Panc1 (cell line): ENCODE measurements around the gene NUDT6. TPM values are rescaled to one million over a fixed set of nuclear protein-coding genes. Genes with fewer than 3 reads are reported as not detected.

Experiments
- ATAC-seq: fragments of 200-7000 bp; cut with Tn5 transposase; 2 replicates; pipeline ENCODE4 v1.9.1; 2020; ENCODE audit warnings: mild to moderate bottlenecking, moderate library complexity
- BruUV-seq: library from RNA; stranded (reverse); fragments of 400-500 nt; replicated peaks from 2 replicates; lab custom pipeline; 2021; lab: Mats Ljungman, UMichigan
- CTCF ChIA-PET: fragments of 300-600 bp; sonication (Branson Sonifier 250); formaldehyde crosslinking; loops from one replicate; lab custom pipeline; 2022; ENCODE audit warnings: antibody characterized with exemption; lab: Charles Lee
- POLR2A ChIA-PET: fragments of 300-600 bp; sonication (Branson Sonifier 250); formaldehyde crosslinking; loops from one replicate; lab custom pipeline; 2022; ENCODE audit warnings: antibody characterized with exemption; lab: Charles Lee
- DNase-seq: peaks from one replicate; pipeline ENCODE4 v3.0.0-alpha.2; 2010; ENCODE audit warnings: low read depth, low spot score
- H3K27ac ChIP-seq: 2 replicates; pipeline ENCODE4 v1.5.1; 2011; ENCODE audit warnings: mild to moderate bottlenecking, low read length, inconsistent platforms
- H3K27me3 ChIP-seq: fragments of 200-500 bp; sonication (Bioruptor generic); 2 replicates; pipeline ENCODE4 v1.6.0; 2014; ENCODE audit warnings: low read length, inconsistent platforms; ENCODE audit not compliant: control insufficient read depth, insufficient read depth
- H3K36me3 ChIP-seq: fragments of 200-500 bp; sonication (Bioruptor generic); 2 replicates; pipeline ENCODE4 v1.5.1; 2014; ENCODE audit warnings: inconsistent platforms, mild to moderate bottlenecking, low read length, moderate library complexity; ENCODE audit not compliant: control insufficient read depth, insufficient read depth
- H3K4me1 ChIP-seq: 2 replicates; pipeline ENCODE4 v1.5.1; 2011; ENCODE audit warnings: inconsistent platforms, mild to moderate bottlenecking, low read length, moderate library complexity; ENCODE audit not compliant: control insufficient read depth, insufficient read depth
- H3K4me3 ChIP-seq, 2 experiments: 2 replicates each; pipeline ENCODE4 v1.5.1; 2011 to 2012; ENCODE audit warnings: low read depth in 2 of 2, low read length in 2 of 2, mild to moderate bottlenecking in 2 of 2, inconsistent platforms in 1 of 2, moderate library complexity in 1 of 2
- H3K9me3 ChIP-seq: fragments of 200-500 bp; sonication (Bioruptor generic); 2 replicates; pipeline ENCODE4 v1.5.1; 2014; ENCODE audit warnings: low read depth, mild to moderate bottlenecking, inconsistent platforms, low read length, moderate library complexity; ENCODE audit not compliant: control insufficient read depth, insufficient read depth
- POLR2AphosphoS5 ChIP-seq: IDR thresholded peaks from 2 replicates; pipeline ENCODE4 v1.6.1; 2012; ENCODE audit warnings: mild to moderate bottlenecking, low read depth, low read length, moderate library complexity
- SIN3A ChIP-seq: IDR thresholded peaks from 2 replicates; pipeline ENCODE4 v1.6.1; 2012; ENCODE audit warnings: low read depth, mild to moderate bottlenecking, low read length, moderate library complexity, borderline replicate concordance; ENCODE audit not compliant: insufficient read depth
- TCF7L2 ChIP-seq: IDR thresholded peaks from 2 replicates; pipeline ENCODE4 v1.6.1; 2011; ENCODE audit warnings: mild to moderate bottlenecking, low read depth, low read length, inconsistent platforms
- in situ Hi-C: cut with HindIII; loops from 2 replicates; pipeline ENCODE4 v1.10.0; 2016; ENCODE audit warnings: low sequenced_read_pairs, low pct_unique_long_range_greater_than_20kb
- intact Hi-C: fragments of 100-400 bp; cut with micrococcal nuclease; formaldehyde crosslinking; loops from one replicate; pipeline ENCODE4 v1.10.0; 2022; ENCODE audit not compliant: unreplicated experiment
- total RNA-seq: library from RNA; stranded (reverse); gene quantifications from one replicate; pipeline ENCODE4 v1.2.1, GENCODE V29; 2021; ENCODE audit not compliant: unreplicated experiment
- TF ChIP-seq, protein P1 (sequence below): fragments of 450-650 bp; IDR thresholded peaks from 2 replicates; pipeline ENCODE4 v1.5.1; 2017; ENCODE audit warnings: mild to moderate bottlenecking
- TF ChIP-seq, protein P2 (sequence below), 2 experiments: IDR thresholded peaks; 2 replicates each; pipeline ENCODE4 v1.6.1; 2011 to 2012; ENCODE audit warnings: low read depth in 2 of 2, control low read depth in 1 of 2, low read length in 1 of 2, mild to moderate bottlenecking in 1 of 2, moderate library complexity in 1 of 2; ENCODE audit not compliant: insufficient read depth in 1 of 2

Gene NUDT6
- total RNA-seq, 1 experiment from 2014 or later = 7.5 TPM

- ATAC-seq (no peak), DNase-seq (no peak)
- Histone ChIP-seq H3K36me3 (no peaks in the 10 kb centered on the region; the same call in none of the 2 replicates), H3K9me3 (no peaks in the 10 kb centered on the region), H3K4me1 (peaks cover 39% of the 10 kb centered on the region), H3K4me3 (no peak overlapping the region), H3K27me3 (no peaks in the 10 kb centered on the region), H3K27ac (peak overlapping the region; percentile 83)
- in situ Hi-C loops (no loop called here), intact Hi-C loops (no loop called here)
- BruUV-seq = no TSS peak
- CTCF ChIA-PET = no interaction called here
- TF ChIP-seq, protein P1, sequence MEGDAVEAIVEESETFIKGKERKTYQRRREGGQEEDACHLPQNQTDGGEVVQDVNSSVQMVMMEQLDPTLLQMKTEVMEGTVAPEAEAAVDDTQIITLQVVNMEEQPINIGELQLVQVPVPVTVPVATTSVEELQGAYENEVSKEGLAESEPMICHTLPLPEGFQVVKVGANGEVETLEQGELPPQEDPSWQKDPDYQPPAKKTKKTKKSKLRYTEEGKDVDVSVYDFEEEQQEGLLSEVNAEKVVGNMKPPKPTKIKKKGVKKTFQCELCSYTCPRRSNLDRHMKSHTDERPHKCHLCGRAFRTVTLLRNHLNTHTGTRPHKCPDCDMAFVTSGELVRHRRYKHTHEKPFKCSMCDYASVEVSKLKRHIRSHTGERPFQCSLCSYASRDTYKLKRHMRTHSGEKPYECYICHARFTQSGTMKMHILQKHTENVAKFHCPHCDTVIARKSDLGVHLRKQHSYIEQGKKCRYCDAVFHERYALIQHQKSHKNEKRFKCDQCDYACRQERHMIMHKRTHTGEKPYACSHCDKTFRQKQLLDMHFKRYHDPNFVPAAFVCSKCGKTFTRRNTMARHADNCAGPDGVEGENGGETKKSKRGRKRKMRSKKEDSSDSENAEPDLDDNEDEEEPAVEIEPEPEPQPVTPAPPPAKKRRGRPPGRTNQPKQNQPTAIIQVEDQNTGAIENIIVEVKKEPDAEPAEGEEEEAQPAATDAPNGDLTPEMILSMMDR = no peak
- no peak for TF ChIP-seq POLR2AphosphoS5
- TF ChIP-seq TCF7L2 = no peak
- TF ChIP-seq, protein P2, sequence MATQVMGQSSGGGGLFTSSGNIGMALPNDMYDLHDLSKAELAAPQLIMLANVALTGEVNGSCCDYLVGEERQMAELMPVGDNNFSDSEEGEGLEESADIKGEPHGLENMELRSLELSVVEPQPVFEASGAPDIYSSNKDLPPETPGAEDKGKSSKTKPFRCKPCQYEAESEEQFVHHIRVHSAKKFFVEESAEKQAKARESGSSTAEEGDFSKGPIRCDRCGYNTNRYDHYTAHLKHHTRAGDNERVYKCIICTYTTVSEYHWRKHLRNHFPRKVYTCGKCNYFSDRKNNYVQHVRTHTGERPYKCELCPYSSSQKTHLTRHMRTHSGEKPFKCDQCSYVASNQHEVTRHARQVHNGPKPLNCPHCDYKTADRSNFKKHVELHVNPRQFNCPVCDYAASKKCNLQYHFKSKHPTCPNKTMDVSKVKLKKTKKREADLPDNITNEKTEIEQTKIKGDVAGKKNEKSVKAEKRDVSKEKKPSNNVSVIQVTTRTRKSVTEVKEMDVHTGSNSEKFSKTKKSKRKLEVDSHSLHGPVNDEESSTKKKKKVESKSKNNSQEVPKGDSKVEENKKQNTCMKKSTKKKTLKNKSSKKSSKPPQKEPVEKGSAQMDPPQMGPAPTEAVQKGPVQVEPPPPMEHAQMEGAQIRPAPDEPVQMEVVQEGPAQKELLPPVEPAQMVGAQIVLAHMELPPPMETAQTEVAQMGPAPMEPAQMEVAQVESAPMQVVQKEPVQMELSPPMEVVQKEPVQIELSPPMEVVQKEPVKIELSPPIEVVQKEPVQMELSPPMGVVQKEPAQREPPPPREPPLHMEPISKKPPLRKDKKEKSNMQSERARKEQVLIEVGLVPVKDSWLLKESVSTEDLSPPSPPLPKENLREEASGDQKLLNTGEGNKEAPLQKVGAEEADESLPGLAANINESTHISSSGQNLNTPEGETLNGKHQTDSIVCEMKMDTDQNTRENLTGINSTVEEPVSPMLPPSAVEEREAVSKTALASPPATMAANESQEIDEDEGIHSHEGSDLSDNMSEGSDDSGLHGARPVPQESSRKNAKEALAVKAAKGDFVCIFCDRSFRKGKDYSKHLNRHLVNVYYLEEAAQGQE (IDR thresholded peaks at IDR 0.05; ENCODE audit: insufficient read depth in 1 of 2, low read depth in 2 of 2, low read length in 1 of 2) = no peak
- no peak for TF ChIP-seq SIN3A
- POLR2A ChIA-PET = no interaction called here
These were observed 22.7 kb downstream of the NUDT6 start for GRCh38 chr4:122899682-122900081.

- peak; percentile 80 for DNase-seq
- no TSS peak for BruUV-seq
- no peaks in the 10 kb centered on the region for H3K9me3 ChIP-seq
- H3K36me3 ChIP-seq = no peaks in the 10 kb centered on the region; the same call in none of the 2 replicates
- ATAC-seq = peak; percentile 96
- H3K4me3 ChIP-seq = no peak overlapping the region
- ChIA-PET CTCF (no interaction called here), POLR2A (no interaction called here)
- in situ Hi-C loops (no loop called here), intact Hi-C loops (no loop called here)
- H3K4me1 ChIP-seq = peaks cover 39% of the 10 kb centered on the region
- H3K27me3 ChIP-seq = no peaks in the 10 kb centered on the region
- TF ChIP-seq TCF7L2 (peak; percentile 56), SIN3A (no peak), POLR2AphosphoS5 (peak; percentile 84)
- TF ChIP-seq, protein P2 (IDR thresholded peaks at IDR 0.05; ENCODE audit: insufficient read depth in 1 of 2, low read depth in 2 of 2, low read length in 1 of 2) = no peak
- TF ChIP-seq, protein P1 = no peak
- H3K27ac ChIP-seq = peak overlapping the region; percentile 87
These were observed 23.8 kb downstream of the NUDT6 start for GRCh38 chr4:122898370-122899150.
